Measurements from ENCODE around the gene RNASE13.

RNASE13 gene

GRCh38 chr14:21015312-21015711, 19.3 kb downstream of the RNASE13 start:
- TF ChIP-seq GATA3 (IDR thresholded peaks at IDR 0.05; ENCODE audit: low read depth, low read length) = no peak
- no peak for TF ChIP-seq GATA2 (IDR thresholded peaks at IDR 0.05; ENCODE audit: low read depth, low read length)

GRCh38 chr14:21014761-21015190, 19.8 kb downstream of the RNASE13 start:
- no peak for TF ChIP-seq GATA2 (IDR thresholded peaks at IDR 0.05; ENCODE audit: low read depth, low read length)
- TF ChIP-seq GATA3 (IDR thresholded peaks at IDR 0.05; ENCODE audit: low read depth, low read length) = no peak

GRCh38 chr14:21011136-21011535, 23.5 kb downstream of the RNASE13 start:
- TF ChIP-seq GATA2 (IDR thresholded peaks at IDR 0.05; ENCODE audit: low read depth, low read length) (no peak), GATA3 (IDR thresholded peaks at IDR 0.05; ENCODE audit: low read depth, low read length) (no peak)

GRCh38 chr14:21003788-21004346, 30.7 kb downstream of the RNASE13 start:
- TF ChIP-seq GATA2 (IDR thresholded peaks at IDR 0.05; ENCODE audit: low read depth, low read length) (no peak), GATA3 (IDR thresholded peaks at IDR 0.05; ENCODE audit: low read depth, low read length) (no peak)

GRCh38 chr14:21001218-21001617, 33.4 kb downstream of the RNASE13 start:
- TF ChIP-seq GATA3 (IDR thresholded peaks at IDR 0.05; ENCODE audit: low read depth, low read length) = no peak

- TF ChIP-seq GATA2 (IDR thresholded peaks at IDR 0.05; ENCODE audit: low read depth, low read length) = no peak
- TF ChIP-seq GATA3 (IDR thresholded peaks at IDR 0.05; ENCODE audit: low read depth, low read length) = no peak
These were observed 35.0 kb downstream of the RNASE13 start for GRCh38 chr14:20999591-20999990.

DNA sequence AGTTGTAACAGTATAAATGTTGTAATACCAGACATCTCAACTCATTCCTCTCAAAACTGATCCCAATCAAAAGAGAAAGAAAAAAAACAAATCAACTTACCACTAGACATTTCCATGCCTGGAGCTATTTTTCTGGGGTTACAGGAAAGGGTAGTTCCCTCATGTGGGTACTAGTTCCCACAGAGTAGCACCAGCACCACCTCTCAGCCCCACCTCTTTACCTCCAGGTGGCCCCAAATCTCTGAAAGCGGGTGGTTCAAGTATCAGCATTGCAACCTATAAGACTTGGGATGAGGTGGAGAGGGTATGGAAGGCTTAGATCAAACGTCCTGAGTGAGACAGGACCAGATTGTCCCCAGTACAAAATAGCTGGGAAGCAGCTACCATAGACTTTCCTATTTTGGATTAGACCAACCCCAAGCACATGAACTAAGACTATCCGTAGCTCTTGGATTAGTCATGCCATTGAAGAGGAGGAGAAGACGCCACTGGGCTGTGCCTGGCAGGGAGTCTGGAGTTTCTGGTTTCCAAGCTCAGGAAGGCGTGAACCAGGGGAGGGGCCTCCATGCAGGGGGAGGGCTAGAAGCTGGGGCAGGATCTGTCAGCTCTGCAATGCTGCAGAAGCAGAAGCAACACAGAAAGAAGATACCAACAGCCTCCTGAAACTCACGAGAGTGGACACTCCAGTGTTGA, 35.8 kb downstream of the RNASE13 start, which contains the start of gene SLC39A2:
Gene SLC39A2 (plus strand): TSS at position 620 of the 693 bp plus-strand sequence. CDS start 154 bp downstream, outside the sequence.
- no peak for TF ChIP-seq GATA2 (IDR thresholded peaks at IDR 0.05; ENCODE audit: low read depth, low read length)
- no peak for TF ChIP-seq GATA3 (IDR thresholded peaks at IDR 0.05; ENCODE audit: low read depth, low read length)

DNA sequence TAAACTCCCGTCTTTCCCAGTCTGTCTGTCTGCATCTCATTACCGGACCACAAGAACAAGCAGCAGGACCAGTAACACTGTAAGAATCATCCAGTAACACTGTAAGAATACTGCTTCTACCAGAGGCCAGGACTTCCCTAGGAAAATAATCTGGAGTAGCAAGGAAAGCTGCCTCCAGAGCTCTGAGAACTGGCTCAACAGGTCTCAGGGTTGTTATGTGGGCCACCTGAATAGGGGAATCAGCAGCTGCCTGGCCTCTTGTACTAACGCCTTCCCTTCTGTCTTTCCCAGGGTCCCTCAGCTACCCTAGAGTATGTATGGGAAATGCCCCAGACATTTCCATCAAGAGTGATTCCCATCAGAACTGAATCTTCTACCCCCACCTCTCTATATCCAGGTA, 36.5 kb downstream of the RNASE13 start:
- TF ChIP-seq GATA3 (IDR thresholded peaks at IDR 0.05; ENCODE audit: low read depth, low read length) (no peak), GATA2 (IDR thresholded peaks at IDR 0.05; ENCODE audit: low read depth, low read length) (no peak)

DNA sequence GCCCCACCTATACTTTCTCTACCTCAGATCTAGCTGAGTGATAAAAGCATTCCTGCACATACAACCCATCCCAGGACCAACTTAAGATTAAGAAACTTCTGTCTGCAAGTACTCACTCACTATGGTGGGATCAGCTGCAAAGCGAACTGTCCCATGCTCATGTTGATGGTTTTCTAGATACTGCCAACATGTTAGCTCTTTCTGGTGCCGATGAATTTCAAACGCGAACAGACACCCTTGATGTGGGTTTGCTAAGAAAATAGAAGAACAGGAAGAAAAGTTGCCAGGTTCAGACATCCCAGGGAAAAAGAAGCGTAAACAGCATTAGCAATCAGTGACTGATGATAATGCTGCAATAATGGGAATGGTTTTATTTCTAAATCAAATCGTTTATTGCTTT, 37.0 kb downstream of the RNASE13 start:
- TF ChIP-seq GATA2 (IDR thresholded peaks at IDR 0.05; ENCODE audit: low read depth, low read length) (no peak), GATA3 (IDR thresholded peaks at IDR 0.05; ENCODE audit: low read depth, low read length) (no peak)

DNA sequence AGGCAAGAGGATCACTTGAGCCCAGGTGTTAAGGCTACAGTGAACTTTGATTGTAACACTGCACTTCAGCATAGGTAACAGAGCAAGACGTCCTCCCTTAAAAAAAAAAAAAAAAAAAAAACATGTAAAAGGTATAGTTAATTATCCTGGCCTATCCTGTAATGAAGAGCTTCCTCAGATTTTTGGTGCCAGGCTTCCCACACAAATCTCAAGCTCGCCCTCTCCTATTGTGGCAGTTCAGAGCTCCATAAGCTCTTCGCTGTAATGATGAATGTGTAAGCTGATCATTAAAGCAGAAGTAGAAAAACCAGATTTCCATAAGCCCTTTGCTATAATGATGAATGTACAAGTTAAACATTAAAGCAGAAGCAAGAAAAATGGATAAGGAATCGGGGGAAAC, 37.5 kb downstream of the RNASE13 start:
- TF ChIP-seq GATA2 (IDR thresholded peaks at IDR 0.05; ENCODE audit: low read depth, low read length) (no peak), GATA3 (IDR thresholded peaks at IDR 0.05; ENCODE audit: low read depth, low read length) (no peak)

- TF ChIP-seq GATA3 (IDR thresholded peaks at IDR 0.05; ENCODE audit: low read depth, low read length) = no peak
- no peak for TF ChIP-seq GATA2 (IDR thresholded peaks at IDR 0.05; ENCODE audit: low read depth, low read length)
These were observed 38.1 kb downstream of the RNASE13 start for GRCh38 chr14:20996521-20996920.

GRCh38 chr14:20989787-20990600, 44.6 kb downstream of the RNASE13 start, which contains the start of gene METTL17:
Gene METTL17, plus strand, starts transcription at chr14:20989980. Its CDS starts 23 bp downstream, at chr14:20990003.
- TF ChIP-seq GATA3 (IDR thresholded peaks at IDR 0.05; ENCODE audit: low read depth, low read length) = no peak
- no peak for TF ChIP-seq GATA2 (IDR thresholded peaks at IDR 0.05; ENCODE audit: low read depth, low read length)

GRCh38 chr14:20989471-20989786, 45.2 kb downstream of the RNASE13 start:
- TF ChIP-seq GATA2 (IDR thresholded peaks at IDR 0.05; ENCODE audit: low read depth, low read length) = no peak

DNA sequence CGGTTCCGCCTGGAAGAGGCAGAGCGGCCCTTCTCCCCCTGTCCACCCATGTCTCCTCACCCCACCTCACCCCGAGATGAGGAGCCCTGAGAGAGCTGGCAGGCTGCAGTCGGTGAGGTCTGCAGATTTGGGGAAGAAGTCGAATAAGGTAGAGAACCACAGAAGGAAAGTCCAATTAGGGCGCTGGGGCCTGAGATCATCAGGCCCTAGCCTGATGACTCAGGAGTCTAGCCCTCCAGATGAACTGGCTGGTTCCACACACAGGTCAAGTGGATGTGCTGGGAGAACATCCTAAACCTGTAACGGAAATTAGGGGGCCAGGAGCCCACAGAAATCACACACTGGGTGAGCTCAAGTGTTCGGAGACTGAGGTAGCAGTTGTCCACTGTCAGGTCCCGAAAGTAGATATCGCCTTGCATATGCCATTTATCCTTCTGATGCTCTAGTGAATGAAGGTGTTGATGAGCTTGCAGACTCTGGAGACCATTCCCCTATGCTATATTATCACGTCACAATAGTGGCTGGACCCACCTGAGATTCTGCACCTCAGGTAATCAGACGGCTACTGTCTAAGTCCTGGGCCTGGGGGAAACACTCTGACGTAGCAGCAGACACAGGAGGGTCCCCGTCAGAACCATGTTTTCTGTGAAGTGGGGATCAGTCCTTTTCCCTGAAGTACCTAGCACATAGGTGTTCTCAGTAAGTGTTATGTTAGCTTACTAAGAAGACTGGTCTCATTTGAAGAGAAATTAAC, 45.7 kb downstream of the RNASE13 start:
- TF ChIP-seq GATA3 (IDR thresholded peaks at IDR 0.05; ENCODE audit: low read depth, low read length) = no peak
- no peak for TF ChIP-seq GATA2 (IDR thresholded peaks at IDR 0.05; ENCODE audit: low read depth, low read length)

All from SH-SY5Y (cell line).